Fibroblast of lung (primary cell): ENCODE data around the gene CLPSL2. TPM values are rescaled to one million over a fixed set of nuclear protein-coding genes. Genes with fewer than 3 reads are reported as not detected.

ENCODE experiments used
- DNase-seq, 2 donors: peaks; one replicate each; pipeline versions ENCODE4 v3.0.0 to v3.0.0-alpha.2; 2010; ENCODE audit warnings: low read depth in 2 of 2
- H2AFZ ChIP-seq: 2 replicates; pipeline ENCODE4 v1.5.1; 2012; ENCODE audit warnings: low read length, control low read depth, inconsistent platforms
- H3K27ac ChIP-seq: 2 replicates; pipeline ENCODE4 v1.5.1; 2011; ENCODE audit warnings: low read length, control low read depth; ENCODE audit not compliant: insufficient read depth
- H3K27me3 ChIP-seq: 2 replicates; pipeline ENCODE4 v1.5.1; 2011; ENCODE audit warnings: mild to moderate bottlenecking, low read length; ENCODE audit not compliant: control insufficient read depth, insufficient read depth
- H3K36me3 ChIP-seq: 2 replicates; pipeline ENCODE4 v1.5.1; 2011; ENCODE audit warnings: low read length; ENCODE audit not compliant: control insufficient read depth, insufficient read depth
- H3K4me1 ChIP-seq: 2 replicates; pipeline ENCODE4 v1.5.1; 2011; ENCODE audit warnings: low read length; ENCODE audit not compliant: control insufficient read depth, insufficient read depth; ENCODE audit errors: extremely low read depth
- H3K4me2 ChIP-seq: 2 replicates; pipeline ENCODE4 v1.5.1; 2011; ENCODE audit warnings: low read length, control low read depth; ENCODE audit not compliant: insufficient read depth; ENCODE audit errors: extremely low read depth
- H3K4me3 ChIP-seq, 4 experiments: fragments of 200-600 bp in 1 of 4; sonication (generic) in 1 of 4; replicated peaks in 1 of 4; 2 replicates each; pipeline ENCODE4 v1.5.1; 2011 to 2016; ENCODE audit warnings: low read length in 4 of 4, low read depth in 3 of 4, mild to moderate bottlenecking in 3 of 4, control low read depth in 2 of 4, inconsistent platforms in 1 of 4, mixed read lengths in 1 of 4; ENCODE audit not compliant: insufficient read depth in 1 of 4; ENCODE audit errors: control extremely low read depth in 1 of 4
- H3K79me2 ChIP-seq: 2 replicates; pipeline ENCODE4 v1.5.1; 2012; ENCODE audit warnings: mild to moderate bottlenecking, low read length, inconsistent platforms; ENCODE audit not compliant: control insufficient read depth, insufficient read depth
- H3K9ac ChIP-seq: 2 replicates; pipeline ENCODE4 v1.5.1; 2011; ENCODE audit warnings: mild to moderate bottlenecking, low read length, control low read depth; ENCODE audit not compliant: insufficient read depth
- H3K9me3 ChIP-seq: 2 replicates; pipeline ENCODE4 v1.5.1; 2012; ENCODE audit warnings: low read depth, low read length; ENCODE audit not compliant: control insufficient read depth, insufficient read depth
- H4K20me1 ChIP-seq: 2 replicates; pipeline ENCODE4 v1.5.1; 2011; ENCODE audit warnings: low read length; ENCODE audit not compliant: control insufficient read depth, insufficient read depth; ENCODE audit errors: extremely low read depth
- EZH2 ChIP-seq: IDR thresholded peaks from 2 replicates; pipeline ENCODE4 v1.5.1; 2012; ENCODE audit warnings: low read length, control low read depth, mild to moderate bottlenecking; ENCODE audit errors: missing control alignments
- polyA plus RNA-seq, 2 donors: library from polyadenylated mRNA; depleted of rRNA in 1 of 2; stranded (reverse) in 1 of 2; unstranded in 1 of 2; fragments of >200 nt; gene quantifications; 2 replicates each; pipeline ENCODE4 v1.2.1, GENCODE V29; 2011 to 2012; ENCODE audit warnings: missing spikeins in 1 of 2
- total RNA-seq: library from RNA; depleted of rRNA; stranded (reverse); fragments of >200 nt; gene quantifications from 2 replicates; pipeline ENCODE4 v1.2.1, GENCODE V29; 2014
- TF ChIP-seq, protein P1 (sequence below), 2 donors: IDR thresholded peaks in 1 of 2; conservative IDR thresholded peaks in 1 of 2; 1 replicate in 1 of 2; 2 replicates in 1 of 2; pipeline ENCODE4 v1.5.1; 2011 to 2012; ENCODE audit warnings: low read length in 2 of 2, control low read depth in 1 of 2, inconsistent platforms in 1 of 2, low read depth in 1 of 2, mild to moderate bottlenecking in 1 of 2

Gene CLPSL2
- total and polyA plus RNA-seq, 2 donors (not counting 1 experiment from before 2014, with no cell fraction given), result not detected

DNA sequence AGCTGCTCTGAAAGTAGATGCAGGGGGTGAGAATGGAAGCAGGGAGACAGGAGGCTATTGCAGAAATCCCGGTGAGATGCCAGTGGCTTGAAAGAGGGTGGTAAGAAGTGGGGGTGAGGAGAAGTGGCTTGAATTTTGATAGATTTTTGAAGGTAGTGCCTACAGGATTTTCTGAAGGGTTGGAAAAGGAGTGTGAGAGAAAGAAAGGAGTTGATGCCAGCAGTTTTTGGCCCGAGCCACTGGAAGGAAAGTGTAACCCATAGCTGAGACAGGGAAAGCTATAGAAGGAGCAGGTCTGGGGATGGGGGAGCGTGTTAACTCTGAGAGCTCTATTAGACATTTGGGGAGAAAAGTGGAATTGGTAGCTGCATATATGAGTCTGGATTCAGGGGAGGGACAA lies 29.9 kb upstream of the CLPSL2 start:
- Histone ChIP-seq H3K4me3 (no peak overlapping the region), H3K27me3 (peaks cover 8% of the 10 kb centered on the region), H3K9me3 (no peaks in the 10 kb centered on the region), H2AFZ (no peak overlapping the region), H3K36me3 (no peaks in the 10 kb centered on the region), H3K79me2 (no peaks in the 10 kb centered on the region), H3K9ac (no peak overlapping the region), H3K4me2 (no peak overlapping the region), H4K20me1 (no peaks in the 10 kb centered on the region), H3K27ac (no peak overlapping the region), H3K4me1 (no peaks in the 10 kb centered on the region)
- no peak for DNase-seq
- TF ChIP-seq, protein P1, sequence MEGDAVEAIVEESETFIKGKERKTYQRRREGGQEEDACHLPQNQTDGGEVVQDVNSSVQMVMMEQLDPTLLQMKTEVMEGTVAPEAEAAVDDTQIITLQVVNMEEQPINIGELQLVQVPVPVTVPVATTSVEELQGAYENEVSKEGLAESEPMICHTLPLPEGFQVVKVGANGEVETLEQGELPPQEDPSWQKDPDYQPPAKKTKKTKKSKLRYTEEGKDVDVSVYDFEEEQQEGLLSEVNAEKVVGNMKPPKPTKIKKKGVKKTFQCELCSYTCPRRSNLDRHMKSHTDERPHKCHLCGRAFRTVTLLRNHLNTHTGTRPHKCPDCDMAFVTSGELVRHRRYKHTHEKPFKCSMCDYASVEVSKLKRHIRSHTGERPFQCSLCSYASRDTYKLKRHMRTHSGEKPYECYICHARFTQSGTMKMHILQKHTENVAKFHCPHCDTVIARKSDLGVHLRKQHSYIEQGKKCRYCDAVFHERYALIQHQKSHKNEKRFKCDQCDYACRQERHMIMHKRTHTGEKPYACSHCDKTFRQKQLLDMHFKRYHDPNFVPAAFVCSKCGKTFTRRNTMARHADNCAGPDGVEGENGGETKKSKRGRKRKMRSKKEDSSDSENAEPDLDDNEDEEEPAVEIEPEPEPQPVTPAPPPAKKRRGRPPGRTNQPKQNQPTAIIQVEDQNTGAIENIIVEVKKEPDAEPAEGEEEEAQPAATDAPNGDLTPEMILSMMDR (conservative IDR thresholded peaks at IDR 0.05 in 1 of 2, IDR thresholded peaks at IDR 0.05 in 1 of 2; ENCODE audit: low read depth in 1 of 2, low read length in 2 of 2), result no peak
- TF ChIP-seq EZH2, result no peak

DNA sequence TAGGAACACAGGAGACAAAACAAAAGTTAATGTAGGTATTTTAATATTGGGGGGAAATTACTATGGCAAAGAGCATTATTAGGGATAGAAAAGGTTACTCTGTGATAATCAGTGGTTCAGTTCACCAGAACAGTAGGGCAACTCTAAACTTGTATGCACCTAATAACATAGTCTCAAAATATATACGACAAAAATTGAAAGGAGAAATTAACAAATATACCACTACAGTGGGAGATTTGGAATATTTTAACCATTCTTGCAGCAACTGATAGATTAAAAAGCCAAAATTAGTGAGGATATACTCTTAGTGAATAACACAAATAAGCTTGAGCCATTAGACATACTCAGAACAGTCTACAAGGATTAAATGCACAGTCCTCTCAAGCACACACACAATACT lies 28.5 kb upstream of the CLPSL2 start:
- Histone ChIP-seq H3K9ac (no peak overlapping the region), H3K27ac (no peak overlapping the region), H3K4me1 (no peaks in the 10 kb centered on the region), H3K36me3 (no peaks in the 10 kb centered on the region), H4K20me1 (no peaks in the 10 kb centered on the region), H3K4me3 (no peak overlapping the region), H3K79me2 (no peaks in the 10 kb centered on the region), H2AFZ (no peak overlapping the region), H3K4me2 (no peak overlapping the region), H3K27me3 (peaks cover 8% of the 10 kb centered on the region), H3K9me3 (no peaks in the 10 kb centered on the region)
- no peak for TF ChIP-seq EZH2
- TF ChIP-seq, protein P1 (conservative IDR thresholded peaks at IDR 0.05 in 1 of 2, IDR thresholded peaks at IDR 0.05 in 1 of 2; ENCODE audit: low read depth in 1 of 2, low read length in 2 of 2), result no peak
- no peak for DNase-seq

DNA sequence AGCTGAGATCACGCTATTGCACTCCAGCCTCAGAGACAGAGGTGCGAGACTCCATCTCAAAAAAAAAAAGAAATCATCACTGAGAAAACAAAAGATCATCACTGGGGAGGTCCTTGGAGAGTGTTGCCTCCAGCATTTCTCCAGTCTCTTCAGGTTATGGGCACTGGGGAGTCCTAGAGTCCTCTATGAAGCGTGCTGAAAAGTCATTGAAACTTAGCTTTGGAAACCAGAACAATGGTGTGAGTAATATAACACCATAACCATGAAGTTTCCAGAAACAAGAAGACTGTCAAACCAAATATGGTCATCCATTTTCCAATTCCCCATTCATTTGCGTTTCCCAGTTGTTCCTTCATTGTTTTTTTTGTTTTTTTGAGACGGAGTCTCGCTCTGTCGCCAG lies 25.8 kb upstream of the CLPSL2 start:
- no peak for DNase-seq
- no peaks in the 10 kb centered on the region for H3K79me2 ChIP-seq
- peaks cover 8% of the 10 kb centered on the region for H3K27me3 ChIP-seq
- no peak overlapping the region for H3K27ac ChIP-seq
- H3K9me3 ChIP-seq, result no peaks in the 10 kb centered on the region
- H3K9ac ChIP-seq, result no peak overlapping the region
- no peaks in the 10 kb centered on the region for H3K36me3 ChIP-seq
- no peak overlapping the region for H3K4me3 ChIP-seq
- no peak for TF ChIP-seq EZH2
- TF ChIP-seq, protein P1 (conservative IDR thresholded peaks at IDR 0.05 in 1 of 2, IDR thresholded peaks at IDR 0.05 in 1 of 2; ENCODE audit: low read depth in 1 of 2, low read length in 2 of 2), result no peak
- no peaks in the 10 kb centered on the region for H3K4me1 ChIP-seq
- no peak overlapping the region for H2AFZ ChIP-seq
- H4K20me1 ChIP-seq, result no peaks in the 10 kb centered on the region
- H3K4me2 ChIP-seq, result no peak overlapping the region
